ENCODE measurements around the gene CORO2A.

CORO2A gene, protein sequence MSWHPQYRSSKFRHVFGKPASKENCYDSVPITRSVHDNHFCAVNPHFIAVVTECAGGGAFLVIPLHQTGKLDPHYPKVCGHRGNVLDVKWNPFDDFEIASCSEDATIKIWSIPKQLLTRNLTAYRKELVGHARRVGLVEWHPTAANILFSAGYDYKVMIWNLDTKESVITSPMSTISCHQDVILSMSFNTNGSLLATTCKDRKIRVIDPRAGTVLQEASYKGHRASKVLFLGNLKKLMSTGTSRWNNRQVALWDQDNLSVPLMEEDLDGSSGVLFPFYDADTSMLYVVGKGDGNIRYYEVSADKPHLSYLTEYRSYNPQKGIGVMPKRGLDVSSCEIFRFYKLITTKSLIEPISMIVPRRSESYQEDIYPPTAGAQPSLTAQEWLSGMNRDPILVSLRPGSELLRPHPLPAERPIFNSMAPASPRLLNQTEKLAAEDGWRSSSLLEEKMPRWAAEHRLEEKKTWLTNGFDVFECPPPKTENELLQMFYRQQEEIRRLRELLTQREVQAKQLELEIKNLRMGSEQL

DNA sequence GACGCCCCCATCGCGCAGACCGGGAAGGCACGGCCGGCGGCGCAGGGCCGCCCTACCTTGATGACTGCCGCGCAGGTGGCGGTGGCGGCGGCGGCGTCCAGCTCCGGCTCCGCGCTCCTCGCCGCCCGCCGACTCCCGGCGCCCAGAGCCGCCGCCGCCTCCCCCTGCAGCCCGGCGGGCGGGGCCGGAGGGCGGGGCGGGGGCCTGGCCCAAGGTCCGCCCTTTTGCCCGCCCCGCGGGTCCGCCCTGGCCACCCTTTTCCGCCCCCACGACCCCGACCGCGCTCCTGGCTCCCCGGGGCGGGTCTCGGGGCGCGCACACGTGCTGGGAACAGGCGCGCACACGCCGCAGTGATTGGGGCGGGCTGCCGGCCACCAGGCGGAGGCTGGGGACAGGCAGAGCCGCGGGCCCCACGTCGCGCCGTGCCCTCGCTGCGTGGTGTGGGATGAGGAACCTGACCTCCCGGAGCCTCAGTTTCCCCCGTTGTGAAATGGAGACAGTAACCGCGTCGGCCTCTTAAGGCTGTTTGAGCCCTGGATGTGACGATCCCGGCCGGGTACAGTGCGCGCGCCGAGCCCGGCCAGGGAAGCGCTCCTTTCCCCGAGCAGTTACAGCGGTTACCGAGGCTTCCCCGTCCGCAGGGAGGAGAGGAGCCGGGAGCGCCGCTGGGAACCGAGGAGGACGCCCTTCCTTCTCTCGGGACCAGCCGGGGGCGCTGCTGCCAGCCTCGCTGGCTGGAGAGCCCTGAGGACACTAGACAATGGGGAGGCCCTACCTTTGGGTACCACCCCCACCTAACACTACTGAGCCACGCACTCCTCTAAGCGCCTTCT lies at the start of gene CORO2A:
CORO2A (minus strand) TSS at position 135 of the 833 bp plus-strand sequence. CDS start 34,977 bp downstream, outside the sequence.
- peak; percentile 38 for DNase-seq

- peak; percentile 18 for DNase-seq
Measured at GRCh38 chr9:98241357-98242300, 49.2 kb upstream of the CORO2A start.

DNA sequence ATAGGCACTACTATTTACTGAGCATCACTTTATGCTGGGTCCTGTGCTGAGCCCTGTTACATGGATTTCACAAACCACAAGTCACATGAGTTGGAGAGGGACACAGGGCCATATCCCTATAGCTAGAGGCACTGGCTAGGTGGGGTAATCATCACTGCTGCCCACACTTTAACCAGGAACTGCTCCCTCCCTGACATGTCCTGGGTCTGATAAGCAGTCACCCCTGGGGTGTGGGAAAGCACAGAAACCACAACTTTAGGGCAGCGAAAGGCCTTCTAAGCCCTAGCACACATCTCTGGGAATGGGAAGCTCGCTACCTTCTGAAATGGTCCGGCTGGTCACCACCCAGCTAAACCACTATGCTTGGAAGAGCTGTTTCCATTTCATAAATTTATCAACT lies 48.0 kb upstream of the CORO2A start:
- DNase-seq: peak; percentile 39

- peak; percentile 31 for DNase-seq
Measured at GRCh38 chr9:98236901-98237487, 44.6 kb upstream of the CORO2A start.

GRCh38 chr9:98235126-98235525 lies 42.7 kb upstream of the CORO2A start:
- no peak for DNase-seq

- DNase-seq: no peak
Measured at GRCh38 chr9:98234245-98234825, 41.9 kb upstream of the CORO2A start.

- no peak for DNase-seq
Measured at GRCh38 chr9:98232926-98233325, 40.5 kb upstream of the CORO2A start.

DNA sequence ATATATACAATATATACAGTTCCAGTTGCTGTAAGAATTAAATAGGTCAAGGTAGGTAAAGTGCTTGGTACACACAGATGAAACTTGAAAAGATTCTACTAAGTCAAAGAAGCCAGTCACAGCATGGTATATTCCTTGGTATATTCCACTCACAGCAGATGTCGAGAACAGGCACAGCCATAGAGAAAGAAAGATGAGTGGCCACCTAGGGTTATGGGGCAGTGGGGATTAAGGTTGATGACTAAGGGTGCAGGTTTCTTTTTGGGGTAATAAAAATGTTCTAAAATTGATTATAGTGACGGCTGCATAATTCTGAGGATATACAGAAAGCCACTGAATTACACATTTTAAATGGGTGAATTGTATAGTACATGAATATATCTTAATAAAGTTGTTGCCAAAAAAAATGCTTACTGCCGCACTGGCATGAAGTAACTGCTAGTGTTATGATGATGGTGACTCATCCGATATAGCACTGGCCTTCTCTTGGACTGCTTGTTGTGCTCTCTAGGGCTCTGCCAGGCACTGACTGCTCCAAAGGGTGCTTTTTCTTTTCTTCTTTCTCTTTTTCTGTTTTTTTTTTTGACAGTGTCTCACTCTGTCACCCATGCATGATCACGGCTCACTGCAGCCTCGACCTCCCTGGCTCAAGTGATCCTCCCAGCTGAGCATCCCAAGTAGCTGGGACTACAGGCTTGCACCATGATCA lies 39.5 kb upstream of the CORO2A start:
- no peak for DNase-seq

GRCh38 chr9:98230789-98231188 lies 38.4 kb upstream of the CORO2A start:
- DNase-seq: no peak

DNA sequence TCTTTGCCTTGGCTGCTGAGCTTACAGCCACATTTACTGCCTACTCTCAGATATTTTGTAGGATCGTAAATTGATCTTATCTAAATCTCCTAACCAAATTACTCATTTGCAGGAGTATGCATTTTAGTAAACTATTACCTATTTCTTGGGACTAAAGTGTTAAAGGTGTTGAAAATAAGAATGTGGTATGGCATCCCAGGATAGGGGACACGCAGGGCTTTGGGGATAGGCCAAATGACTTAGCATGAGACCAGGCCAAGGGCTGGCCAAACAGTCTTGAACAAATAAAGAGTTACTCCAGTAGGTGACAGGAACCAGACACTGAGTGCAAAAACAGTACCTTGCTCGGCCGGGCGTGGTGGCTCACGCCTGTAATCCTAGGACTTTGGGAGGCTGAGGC lies 37.9 kb upstream of the CORO2A start:
- DNase-seq: no peak

DNA sequence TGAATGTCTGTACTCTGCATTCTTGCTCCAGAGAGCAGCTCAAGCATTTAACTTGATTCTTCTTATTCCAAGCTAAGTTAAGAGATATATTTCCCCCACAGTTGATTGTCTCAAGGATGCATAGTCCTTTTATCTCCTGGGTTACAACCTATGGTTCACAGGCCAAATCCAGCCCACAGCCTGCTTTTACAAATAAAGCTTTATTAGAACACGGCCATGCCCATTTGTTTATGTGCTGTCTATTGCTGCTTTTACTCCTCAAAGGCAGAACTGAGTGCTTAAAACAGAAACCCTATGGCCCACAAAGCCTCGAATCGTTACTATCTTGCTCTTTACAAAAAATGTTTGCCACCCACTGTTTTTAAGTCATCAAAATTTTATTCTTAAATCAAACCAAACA lies 37.2 kb upstream of the CORO2A start:
- no peak for DNase-seq

- DNase-seq: no peak
Measured at GRCh38 chr9:98229090-98229395, 36.6 kb upstream of the CORO2A start.

GRCh38 chr9:98228392-98229089 lies 36.1 kb upstream of the CORO2A start:
- no peak for DNase-seq

GRCh38 chr9:98227883-98228282 lies 35.4 kb upstream of the CORO2A start:
- DNase-seq: no peak

GRCh38 chr9:98226957-98227356 lies 34.5 kb upstream of the CORO2A start:
- no peak for DNase-seq

- no peak for DNase-seq
Measured at GRCh38 chr9:98226516-98226915, 34.1 kb upstream of the CORO2A start.

- no peak for DNase-seq
Measured at GRCh38 chr9:98225015-98225442, 32.6 kb upstream of the CORO2A start.

- no peak for DNase-seq
Measured at GRCh38 chr9:98222885-98223691, 30.7 kb upstream of the CORO2A start.

GRCh38 chr9:98220911-98221310 lies 28.5 kb upstream of the CORO2A start:
- no peak for DNase-seq
